OCI-M2 (cell line): Measurements from ENCODE around the gene JPT2.
"Not testable (repeated sequence)": the region's sequence is repeated elsewhere in the genome, so short reads cannot be mapped to it uniquely, and the experiment has no call there.

Experiments used
- DNase-seq: peaks from one replicate; lab custom pipeline; 2025; ENCODE audit not compliant: unreplicated experiment; lab: John Stamatoyannopoulos, UW

JPT2 gene

DNA sequence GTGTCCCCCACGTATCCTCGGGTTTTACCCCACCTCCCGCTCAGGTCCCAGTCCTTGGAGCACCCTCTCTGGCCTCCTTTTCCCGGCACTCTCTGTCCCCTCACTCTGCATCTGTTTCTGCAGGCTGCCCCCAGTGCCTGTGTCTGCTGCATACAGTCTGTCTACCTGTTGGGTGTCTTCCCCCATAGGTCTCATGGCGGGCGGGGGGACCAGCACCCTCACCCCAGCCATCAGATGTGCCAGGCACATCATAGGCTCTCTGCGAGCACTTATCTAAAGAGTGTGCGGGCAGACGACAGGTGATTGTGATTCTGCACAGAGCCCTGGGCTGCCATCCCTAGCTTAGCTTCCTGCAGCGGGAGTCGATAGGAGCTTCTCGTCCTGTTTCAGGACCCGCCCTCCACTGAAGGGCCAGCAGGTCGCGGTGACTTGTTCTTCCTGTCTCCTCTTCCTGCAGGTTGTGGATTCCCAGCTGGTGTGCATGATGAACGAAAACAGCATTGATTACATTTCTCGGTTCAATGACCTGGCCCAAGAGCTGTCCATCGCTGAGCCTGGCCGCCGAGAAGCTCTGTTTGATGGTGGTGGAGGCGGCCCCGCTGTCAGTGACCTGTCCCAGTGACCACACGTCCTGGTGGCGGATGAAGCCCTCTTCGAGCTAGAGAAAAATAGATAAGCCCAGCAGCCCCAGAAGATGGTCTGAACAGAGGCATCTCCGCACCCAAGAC is 4.5 kb upstream of the JPT2 start:
- DNase-seq, result no peak

DNA sequence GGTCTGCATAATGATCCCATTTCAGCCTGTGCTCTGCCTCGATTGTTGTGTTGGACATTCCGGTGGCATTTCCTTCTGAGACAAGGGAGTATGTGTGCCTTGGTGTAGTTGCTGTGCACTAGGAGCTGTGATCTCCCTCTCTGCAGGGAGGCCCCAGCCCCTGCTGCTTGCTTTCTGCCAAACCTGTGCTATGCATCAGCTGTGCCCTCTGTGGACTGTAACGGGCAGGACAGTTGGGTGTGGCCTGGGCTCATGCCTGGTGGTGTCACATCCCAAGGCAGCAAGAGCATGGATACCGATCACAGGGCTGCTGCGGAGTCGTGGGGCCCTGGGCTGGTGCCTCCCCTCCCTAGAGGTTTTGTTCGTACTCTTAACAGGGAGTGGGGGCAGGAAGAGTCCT is 3.8 kb upstream of the JPT2 start:
- DNase-seq, result no peak

DNA sequence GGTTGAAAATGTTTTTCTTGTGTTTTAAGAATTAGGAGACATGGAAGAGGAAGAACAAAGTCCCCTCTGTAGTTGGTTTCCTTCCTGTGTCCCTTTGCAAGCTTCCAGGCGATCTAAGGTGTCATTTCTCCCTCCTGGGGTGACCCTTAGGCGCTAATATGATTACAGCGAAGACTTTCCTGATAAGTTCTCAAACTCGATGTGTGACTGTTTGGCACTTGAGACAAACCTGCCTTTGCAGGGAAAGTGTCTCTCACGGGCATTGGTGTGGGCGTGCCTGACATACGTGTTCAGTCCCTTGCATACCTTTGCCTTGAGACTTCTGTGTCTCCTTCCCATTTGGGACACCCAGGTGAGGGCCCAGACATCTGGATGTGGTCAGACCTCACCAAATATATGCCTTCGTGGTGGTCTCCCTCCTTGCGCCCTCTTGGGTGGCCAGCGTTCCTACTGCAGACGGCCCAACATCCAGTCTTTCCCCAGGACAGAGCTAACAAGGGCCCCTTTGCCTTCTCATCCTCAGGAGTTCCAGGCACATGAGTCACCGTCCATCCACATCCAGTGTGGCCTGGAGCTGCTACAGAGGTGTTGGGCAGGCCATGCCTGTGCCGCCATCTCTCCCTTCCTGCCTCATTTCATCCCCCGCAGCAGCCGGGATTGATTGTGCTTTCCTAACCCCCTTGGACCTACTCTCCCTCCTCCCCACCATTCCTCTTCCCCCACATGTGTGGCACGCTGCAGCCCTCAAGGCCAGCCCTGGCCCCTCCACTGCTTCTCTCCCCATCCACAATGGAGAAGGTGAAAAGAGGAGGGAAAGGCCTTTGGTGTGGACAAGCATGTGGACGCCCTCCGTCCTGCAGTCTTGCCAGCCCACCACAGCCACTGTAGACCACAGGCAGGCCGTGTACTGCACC is 3.1 kb upstream of the JPT2 start:
- DNase-seq, result no peak

DNA sequence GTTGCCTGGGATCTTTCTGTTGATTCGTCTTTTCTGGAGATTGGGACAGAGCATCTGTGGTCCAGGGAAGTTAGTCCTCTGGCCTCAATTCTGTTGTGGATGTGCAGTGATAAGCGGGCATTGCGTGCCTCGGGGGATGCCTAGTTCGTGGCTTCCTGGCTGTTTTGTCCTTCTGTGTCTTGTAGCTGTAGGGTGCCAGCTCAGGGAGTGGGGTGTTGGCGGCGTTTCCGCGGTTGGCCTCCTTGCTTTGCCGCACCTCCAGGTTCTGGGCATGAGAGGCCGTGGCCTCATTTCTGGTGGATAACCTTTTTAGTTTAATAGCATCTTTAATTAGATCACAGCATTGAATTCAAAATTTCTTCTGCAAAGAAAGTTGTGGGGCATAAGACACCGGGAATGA is 1.4 kb upstream of the JPT2 start:
- no peak for DNase-seq

DNA sequence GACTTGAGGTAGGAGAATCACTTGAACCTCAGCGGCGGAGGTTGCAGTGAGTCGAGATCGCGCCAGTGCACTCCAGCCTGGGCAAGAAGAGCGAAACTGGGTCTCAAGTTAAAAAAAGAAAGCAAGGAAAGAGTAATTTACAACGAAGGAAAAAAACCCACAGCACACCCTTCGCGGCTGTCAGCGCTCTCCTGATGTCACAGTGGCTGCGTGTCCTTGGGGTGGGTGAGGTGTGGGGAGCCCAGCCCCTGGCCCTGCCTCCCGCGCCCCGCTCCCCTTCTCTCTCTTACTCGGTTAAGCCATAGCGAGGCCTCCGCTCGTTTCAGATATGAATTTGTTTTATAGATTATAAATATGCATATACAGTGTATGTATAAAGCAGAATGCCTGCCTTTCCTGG is 740 bp upstream of the JPT2 start:
- no peak for DNase-seq

DNA sequence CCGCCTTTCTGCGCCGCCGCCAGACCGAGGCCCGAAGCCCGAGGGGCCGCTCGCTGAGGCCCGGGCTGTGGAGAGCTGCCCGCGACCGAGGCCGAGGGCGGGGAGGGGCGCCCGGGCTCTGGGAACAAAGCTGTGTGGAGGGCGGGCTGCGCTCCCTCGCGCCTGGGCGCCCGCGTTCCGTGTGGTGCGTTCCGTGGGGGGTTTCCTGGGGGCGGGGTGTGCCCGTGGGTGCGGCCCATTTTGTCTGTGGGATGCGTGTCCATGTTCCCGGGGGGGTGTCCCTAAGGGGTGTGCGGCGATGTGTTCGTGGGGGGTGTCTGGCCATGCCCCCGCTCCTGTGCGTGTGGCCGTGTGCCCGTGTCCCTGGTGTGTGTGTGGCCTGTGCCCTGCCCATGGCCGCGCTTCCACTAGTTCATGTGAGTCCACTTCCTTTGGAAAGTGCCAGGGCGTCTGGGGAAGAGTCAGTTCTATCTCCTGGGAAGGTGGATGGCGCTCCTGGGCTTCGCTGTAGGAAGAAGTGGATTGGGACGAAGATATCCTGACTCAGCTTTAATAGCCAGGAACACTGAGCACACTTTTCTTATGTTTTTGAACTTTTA is 520 bp downstream of the JPT2 start:
- DNase-seq, result no peak

DNA sequence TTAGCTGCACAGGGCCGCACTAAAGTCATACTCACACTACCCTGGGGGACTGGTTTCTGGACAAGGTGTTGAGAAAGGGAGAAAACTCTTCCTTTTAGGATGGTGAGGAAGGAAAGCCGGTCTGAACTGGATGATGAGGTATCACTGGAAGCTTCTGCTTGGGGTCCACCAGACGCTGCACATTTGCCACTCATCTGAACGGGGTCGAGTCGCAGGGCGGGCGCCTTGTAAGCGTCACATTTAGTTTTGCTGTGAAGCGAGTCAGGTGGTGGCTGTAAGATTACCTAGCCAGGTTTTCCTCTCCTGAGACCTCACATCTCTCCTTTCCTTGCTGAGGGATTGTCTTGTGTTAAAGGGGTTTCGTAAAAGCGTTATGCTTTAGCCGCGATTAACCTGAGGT is 2.3 kb downstream of the JPT2 start:
- no peak for DNase-seq

DNA sequence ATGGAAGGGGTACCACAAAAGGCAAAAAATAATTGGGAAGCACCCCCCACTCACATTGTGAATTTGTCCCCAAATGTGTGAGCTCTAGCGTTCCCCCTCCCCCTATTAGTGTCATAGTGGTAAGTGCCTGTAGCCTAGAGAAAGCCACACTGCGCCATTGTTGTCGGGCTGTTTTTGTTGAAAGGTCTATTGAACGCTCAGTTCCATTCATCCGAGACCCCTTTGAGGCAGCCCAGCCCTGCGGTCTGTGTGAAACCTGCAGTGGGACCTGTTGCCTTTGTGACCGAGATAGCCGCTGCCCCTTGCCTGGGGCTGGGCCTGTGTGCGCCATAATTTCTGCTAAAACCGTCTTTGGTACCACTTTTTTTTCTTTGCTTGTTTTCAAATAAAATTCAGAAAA is 3.0 kb downstream of the JPT2 start:
- no peak for DNase-seq

DNA sequence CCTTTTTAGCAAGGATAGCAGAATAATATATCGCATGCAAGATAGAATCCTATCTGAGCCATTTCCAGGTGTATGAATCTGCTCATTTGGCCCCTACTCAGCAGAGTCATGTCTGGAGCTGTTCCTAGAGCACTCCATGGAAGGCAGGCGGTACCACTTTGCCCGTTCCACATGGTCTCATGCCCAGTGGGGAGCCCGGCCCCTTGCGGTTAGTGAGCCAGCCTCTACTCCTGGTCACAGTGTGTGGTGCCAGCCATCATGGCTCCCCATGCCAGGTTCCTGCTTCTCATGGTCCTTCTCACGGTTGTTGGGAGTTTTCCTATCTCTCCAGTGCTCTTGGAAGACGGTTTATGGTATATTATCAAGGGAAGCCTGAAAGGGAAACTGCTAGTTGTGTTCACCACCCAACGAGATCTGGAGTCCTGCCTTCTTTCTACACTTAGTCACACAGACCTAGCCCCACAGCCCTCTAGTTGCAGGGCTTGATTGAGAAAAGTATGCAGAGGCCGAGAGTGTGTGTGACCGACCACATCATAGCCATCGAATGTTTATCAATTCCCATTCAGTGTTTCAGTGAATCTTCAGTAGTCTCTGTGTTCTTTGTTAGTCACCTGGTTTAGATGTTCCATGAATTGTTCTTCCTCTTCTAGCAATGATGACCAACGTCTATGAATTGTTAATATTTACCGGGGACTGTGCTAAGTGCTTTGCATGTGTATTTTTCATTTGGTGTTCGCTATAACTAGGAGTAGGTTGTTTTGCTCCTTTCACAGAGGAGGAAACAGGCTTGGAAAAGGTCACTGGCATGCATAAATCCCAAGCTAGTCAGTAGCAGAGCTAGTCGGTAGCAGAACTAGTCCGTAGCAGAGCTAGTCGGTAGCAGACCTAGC is 9.6 kb downstream of the JPT2 start:
- no peak for DNase-seq

DNA sequence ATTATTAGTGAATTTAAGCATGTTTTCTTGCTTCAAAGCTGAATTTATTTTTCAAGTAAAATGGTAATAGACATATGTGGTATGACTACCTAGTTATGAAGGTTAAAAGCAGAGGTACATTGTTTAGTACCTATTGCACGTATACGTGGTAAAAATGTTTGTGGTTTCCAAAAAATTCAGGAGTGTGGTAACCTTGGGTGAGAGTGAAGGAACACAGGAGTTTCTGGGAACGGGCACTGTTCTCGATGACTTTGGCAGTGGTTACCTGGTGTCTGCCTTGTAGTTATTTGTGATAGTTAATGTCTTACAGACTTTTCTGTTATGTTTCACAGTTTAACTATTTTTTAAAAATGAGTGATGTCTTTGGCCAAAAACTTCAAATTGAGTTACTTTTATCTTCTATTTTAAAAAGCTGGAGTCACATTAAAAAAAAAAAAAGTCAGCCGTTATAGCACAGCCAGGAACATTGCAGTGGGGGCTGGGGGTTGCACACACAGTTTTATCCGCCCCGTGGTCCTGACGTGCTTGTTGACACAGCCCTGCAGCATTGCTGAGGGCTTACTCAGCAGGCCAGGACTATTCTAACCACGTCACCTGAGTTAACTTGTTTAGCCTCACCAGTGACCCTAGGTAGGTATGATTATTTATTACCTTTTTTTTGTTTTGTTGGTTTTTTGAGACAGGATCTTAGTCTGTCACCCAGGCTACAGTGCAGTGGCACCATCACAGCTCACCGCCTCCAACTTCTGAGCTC is 10.9 kb downstream of the JPT2 start:
- DNase-seq, result no peak

DNA sequence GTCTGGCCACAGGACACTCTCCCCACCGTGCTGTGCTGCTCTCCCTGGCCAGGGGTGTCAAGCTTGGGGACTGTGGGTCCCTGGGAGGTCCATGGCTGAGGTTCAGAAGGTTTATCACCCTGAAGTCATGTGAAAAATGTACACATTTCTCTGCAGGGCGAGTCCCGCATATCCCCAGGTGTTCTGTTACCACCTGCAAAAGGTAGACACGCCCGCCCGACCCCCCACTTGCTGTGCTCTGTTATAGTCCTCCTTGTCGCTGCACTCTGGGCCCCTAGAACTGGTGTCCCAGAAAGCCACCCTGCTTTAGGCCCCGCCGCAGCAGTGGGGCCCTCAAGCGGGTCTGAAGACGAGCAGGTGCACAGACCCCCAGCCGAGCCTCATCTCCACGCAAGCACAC is 11.8 kb downstream of the JPT2 start:
- DNase-seq, result no peak

DNA sequence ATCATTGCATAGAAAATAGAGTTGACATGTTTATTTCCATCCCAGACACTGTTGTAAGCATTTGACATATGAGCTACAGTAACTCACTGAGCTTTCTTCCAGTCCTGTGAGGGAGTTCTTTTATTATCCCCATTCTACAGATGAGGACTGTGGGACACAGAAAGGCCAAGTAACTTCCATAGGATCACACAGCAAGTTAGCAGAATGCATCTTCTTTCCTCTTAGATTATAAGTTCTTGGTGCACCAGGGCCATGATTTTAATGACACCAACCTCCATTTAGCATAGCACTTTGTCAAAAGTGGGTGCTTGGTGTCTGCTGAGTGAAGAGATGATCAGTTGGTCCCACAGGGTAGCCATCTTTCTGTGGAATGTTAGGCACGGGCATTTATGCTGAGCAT is 12.7 kb downstream of the JPT2 start:
- DNase-seq, result no peak

DNA sequence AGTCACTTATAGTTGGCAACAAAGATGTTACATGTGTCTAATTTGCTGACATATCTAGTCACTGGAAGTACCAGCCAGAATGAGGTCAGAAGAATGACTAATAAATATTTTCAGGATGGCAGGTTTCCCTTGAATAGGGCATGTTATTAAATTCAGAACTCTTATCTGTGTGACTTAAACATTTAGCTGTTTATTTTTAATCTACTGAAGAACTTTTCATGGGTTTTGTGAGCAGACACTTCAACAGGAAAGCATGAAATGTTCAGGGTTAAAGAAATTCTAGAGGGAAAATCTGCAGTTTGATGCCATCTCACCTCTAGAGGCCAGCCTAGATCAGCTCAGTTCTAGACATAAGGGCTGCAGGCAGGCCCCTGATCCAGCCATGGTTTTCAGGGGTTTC is 13.2 kb downstream of the JPT2 start:
- no peak for DNase-seq

DNA sequence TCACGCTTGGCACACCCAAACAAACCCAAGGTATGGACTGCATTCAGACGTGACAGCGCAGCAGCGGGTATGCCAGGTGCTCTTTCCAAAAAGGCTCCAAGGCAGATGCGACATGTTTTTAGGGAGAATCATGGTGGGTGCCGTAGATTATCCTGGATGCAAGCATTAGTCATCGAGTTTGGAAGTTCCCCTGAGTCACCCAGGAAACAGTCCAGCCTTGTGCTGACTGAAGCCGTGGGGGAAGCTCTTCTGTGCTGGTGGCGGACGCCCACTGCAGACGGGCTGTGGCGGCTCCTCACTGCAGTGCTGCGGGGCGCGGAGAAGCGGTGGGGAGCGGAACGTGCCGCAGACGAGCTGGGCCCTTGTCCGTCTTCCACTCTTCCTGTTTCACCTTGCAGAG is 13.9 kb downstream of the JPT2 start:
- no peak for DNase-seq

DNA sequence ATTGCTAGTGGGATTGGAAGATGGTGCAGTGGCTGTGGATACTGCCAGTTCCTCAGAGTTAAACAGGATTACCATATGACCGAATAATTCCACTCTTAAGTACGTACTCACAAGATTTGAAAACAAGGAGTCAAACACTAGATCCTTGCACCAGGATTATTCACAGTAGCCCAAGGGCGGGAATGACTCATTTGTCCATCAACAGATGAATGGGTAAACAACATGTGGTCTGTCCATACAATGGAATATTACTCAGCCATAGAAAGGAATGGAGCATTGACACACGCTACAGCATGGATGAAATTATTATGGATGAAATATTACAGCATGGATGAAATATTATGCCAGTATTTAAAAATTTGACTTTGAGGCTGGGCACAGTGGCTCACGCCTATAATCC is 18.8 kb downstream of the JPT2 start:
- DNase-seq, result no peak

DNA sequence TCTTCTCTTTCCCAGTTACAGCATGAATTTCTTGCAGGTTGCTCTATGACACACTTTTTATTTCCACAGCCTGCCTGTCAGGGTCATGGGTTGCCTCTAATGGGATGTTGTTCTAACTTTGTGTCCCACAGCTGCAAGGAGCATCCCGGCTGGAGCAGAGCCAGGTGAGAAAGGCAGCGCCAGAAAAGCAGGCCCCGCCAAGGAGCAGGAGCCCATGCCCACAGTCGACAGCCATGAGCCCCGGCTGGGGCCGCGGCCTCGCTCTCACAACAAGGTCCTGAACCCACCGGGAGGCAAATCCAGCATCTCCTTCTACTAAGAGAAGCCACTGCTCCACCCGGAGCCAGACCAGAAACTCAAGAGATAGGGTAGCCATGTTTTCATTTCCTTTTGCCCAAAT is 20.6 kb downstream of the JPT2 start:
- no peak for DNase-seq

DNA sequence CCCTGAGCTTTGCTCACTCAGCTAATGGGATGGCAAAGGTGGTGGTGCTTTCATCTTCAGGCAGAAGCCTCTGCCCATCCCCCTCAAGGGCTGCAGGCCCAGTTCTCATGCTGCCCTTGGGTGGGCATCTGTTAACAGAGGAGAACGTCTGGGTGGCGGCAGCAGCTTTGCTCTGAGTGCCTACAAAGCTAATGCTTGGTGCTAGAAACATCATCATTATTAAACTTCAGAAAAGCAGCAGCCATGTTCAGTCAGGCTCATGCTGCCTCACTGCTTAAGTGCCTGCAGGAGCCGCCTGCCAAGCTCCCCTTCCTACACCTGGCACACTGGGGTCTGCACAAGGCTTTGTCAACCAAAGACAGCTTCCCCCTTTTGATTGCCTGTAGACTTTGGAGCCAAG is 22.2 kb downstream of the JPT2 start:
- no peak for DNase-seq

DNA sequence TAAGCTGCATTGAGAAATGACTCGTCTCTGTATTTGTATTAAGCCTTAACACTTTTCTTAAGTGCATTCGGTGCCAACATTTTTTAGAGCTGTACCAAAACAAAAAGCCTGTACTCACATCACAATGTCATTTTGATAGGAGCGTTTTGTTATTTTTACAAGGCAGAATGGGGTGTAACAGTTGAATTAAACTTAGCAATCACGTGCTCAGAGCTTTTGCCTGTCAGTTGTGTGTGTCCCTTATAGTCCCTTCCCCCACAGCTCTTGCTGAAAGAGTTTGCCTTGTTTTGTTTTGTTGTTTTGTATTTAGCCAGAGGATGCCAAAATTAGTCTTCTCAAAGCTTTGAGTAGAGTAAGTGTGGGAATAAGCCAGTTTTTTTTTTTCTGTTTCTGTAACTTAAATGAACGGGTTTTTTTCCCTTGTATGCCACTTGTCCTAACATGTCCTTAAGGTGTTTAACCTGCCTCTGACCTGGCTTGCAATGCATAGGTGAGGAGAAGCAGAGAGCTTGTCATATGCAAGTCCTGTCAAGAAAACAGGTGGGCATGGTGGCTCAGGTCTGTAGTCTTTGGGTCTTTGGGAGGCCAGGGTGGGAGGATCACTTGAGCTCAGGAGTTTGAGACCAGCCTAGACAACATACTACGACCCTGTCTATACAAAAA is 23.3 kb downstream of the JPT2 start:
- DNase-seq, result no peak

DNA sequence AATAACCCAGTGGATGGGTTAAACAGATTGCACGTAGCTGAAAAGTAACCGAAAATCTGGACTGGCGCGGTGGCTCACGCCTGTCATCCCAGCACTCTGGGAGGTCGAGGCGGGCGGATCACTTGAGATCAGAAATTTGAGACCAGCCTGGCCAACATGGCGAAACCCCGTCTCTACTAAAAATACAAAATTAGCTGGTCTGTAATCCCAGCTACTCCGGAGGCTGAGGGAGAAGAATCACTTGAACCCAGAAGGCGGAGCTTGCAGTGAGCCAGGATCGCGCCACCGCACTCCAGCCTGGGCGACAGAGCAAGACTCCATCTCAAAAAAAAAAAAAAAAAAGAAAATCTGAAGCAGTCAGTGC is 27.2 kb downstream of the JPT2 start:
- DNase-seq, result not testable (repeated sequence)
